Measurements from ENCODE around the gene NDUFA8.

- TF ChIP-seq CTCF (conservative IDR thresholded peaks at IDR 0.05 in 1 of 2, IDR thresholded peaks at IDR 0.05 in 1 of 2; ENCODE audit: low read depth in 1 of 2, low read length in 2 of 2) = no peak
- TF ChIP-seq EZH2 (IDR thresholded peaks at IDR 0.05; ENCODE audit: low read length, missing control alignments) = no peak
These were observed 307 bp upstream of the NDUFA8 start for GRCh38 chr9:122159925-122160246.

Measured in fibroblast of lung (primary cell).